H1 (cell line): ENCODE data around the gene SPAAR. TPM values are rescaled to one million over a fixed set of nuclear protein-coding genes. Genes with fewer than 3 reads are reported as not detected.

Experiments
- CTCF ChIA-PET: fragments of 300-600 bp; sonication (Branson Sonifier 250); formaldehyde crosslinking; loops from one replicate; lab custom pipeline; 2021; ENCODE audit not compliant: partially characterized antibody; lab: Charles Lee
- POLR2A ChIA-PET: fragments of 300-600 bp; sonication (Branson Sonifier 250); formaldehyde crosslinking; loops from one replicate; lab custom pipeline; 2021; ENCODE audit warnings: inconsistent platforms; ENCODE audit not compliant: partially characterized antibody; lab: Charles Lee
- DNase-seq, 2 experiments: peaks; one replicate each; pipeline versions ENCODE4 v3.0.0 to v3.0.0-alpha.2; 2010 to 2022; ENCODE audit warnings: low spot score in 2 of 2, low read depth in 1 of 2, mixed read lengths in 1 of 2
- FAIRE-seq: peaks from 2 replicates; lab custom pipeline; 2011; peaks lifted over from hg19 to GRCh38; lab: Jason Lieb, UNC
- H2AFZ ChIP-seq: 2 replicates; pipeline ENCODE4 v1.8.1; 2012; ENCODE audit warnings: low read length, inconsistent platforms
- H2AK5ac ChIP-seq: 2 replicates; pipeline ENCODE4 v1.6.1; 2013; ENCODE audit warnings: low read depth, low read length
- H2BK120ac ChIP-seq: replicated peaks from 2 replicates; pipeline ENCODE3; 2013; ENCODE audit warnings: low read depth, low read length, inconsistent platforms
- H2BK12ac ChIP-seq: 2 replicates; pipeline ENCODE4 v1.6.1; 2013; ENCODE audit warnings: low read depth, low read length
- H2BK15ac ChIP-seq: 2 replicates; pipeline ENCODE4 v1.6.1; 2013; ENCODE audit warnings: low read length
- H2BK20ac ChIP-seq: 2 replicates; pipeline ENCODE4 v1.6.1; 2013; ENCODE audit warnings: low read length
- H2BK5ac ChIP-seq: 2 replicates; pipeline ENCODE4 v1.6.1; 2013; ENCODE audit warnings: low read depth, low read length
- H3K14ac ChIP-seq: 2 replicates; pipeline ENCODE4 v1.6.1; 2013; ENCODE audit warnings: inconsistent platforms; ENCODE audit not compliant: insufficient read length
- H3K18ac ChIP-seq: 2 replicates; pipeline ENCODE4 v1.6.1; 2013; ENCODE audit warnings: low read length; ENCODE audit errors: extremely low read depth
- H3K23ac ChIP-seq: 2 replicates; pipeline ENCODE4 v1.6.1; 2013; ENCODE audit warnings: inconsistent platforms; ENCODE audit not compliant: insufficient read length
- H3K23me2 ChIP-seq: 2 replicates; pipeline ENCODE4 v1.6.1; 2013; ENCODE audit warnings: low read depth, low read length
- H3K27ac ChIP-seq: 2 replicates; pipeline ENCODE4 v1.6.1; 2011; ENCODE audit warnings: low read depth, low read length, inconsistent platforms
- H3K27me3 ChIP-seq, 4 experiments: replicated peaks in 1 of 4; 1 replicate in 1 of 4; 2 replicates in 3 of 4; pipeline versions ENCODE4 v1.6.1 to v1.8.1; 2011 to 2013; ENCODE audit warnings: low read length in 3 of 4, mild to moderate bottlenecking in 3 of 4, inconsistent platforms in 2 of 4, mixed read lengths in 2 of 4, moderate library complexity in 1 of 4; ENCODE audit not compliant: control insufficient read depth in 3 of 4, insufficient read depth in 3 of 4; ENCODE audit errors: extremely low read depth in 1 of 4
- H3K36me3 ChIP-seq, 4 experiments: 2 replicates each; pipeline versions ENCODE4 v1.6.1 to v1.8.1; 2011 to 2013; ENCODE audit warnings: mild to moderate bottlenecking in 4 of 4, low read length in 3 of 4, moderate library complexity in 2 of 4, control low read depth in 1 of 4, inconsistent platforms in 1 of 4; ENCODE audit not compliant: insufficient read depth in 4 of 4, control insufficient read depth in 2 of 4
- H3K4ac ChIP-seq: replicated peaks from 2 replicates; pipeline ENCODE3; 2013; ENCODE audit warnings: low read length, low read depth, mixed read lengths, inconsistent platforms; ENCODE audit not compliant: insufficient read length
- H3K4me1 ChIP-seq, 4 experiments: replicated peaks in 1 of 4; 1 replicate in 1 of 4; 2 replicates in 3 of 4; pipeline versions ENCODE4 v1.6.1 to v1.8.1; 2011 to 2013; ENCODE audit warnings: low read length in 3 of 4, inconsistent platforms in 2 of 4, mixed read lengths in 1 of 4; ENCODE audit not compliant: insufficient read depth in 4 of 4, control insufficient read depth in 3 of 4
- H3K4me2 ChIP-seq, 2 experiments: 2 replicates each; pipeline versions ENCODE4 v1.6.1 to v1.8.1; 2011 to 2013; ENCODE audit warnings: low read depth in 2 of 2, low read length in 2 of 2, control low read depth in 1 of 2, inconsistent platforms in 1 of 2, mild to moderate bottlenecking in 1 of 2; ENCODE audit not compliant: insufficient read depth in 1 of 2
- H3K4me3 ChIP-seq, 4 experiments: fragments of 200-600, 300-600 bp in 1 of 4; sonication (generic), shearing (Covaris generic), sonication (Bioruptor Twin) in 1 of 4; 2 replicates each; pipeline versions ENCODE4 v1.5.1 to v1.8.1; 2011 to 2016; ENCODE audit warnings: low read length in 4 of 4, low read depth in 3 of 4, control low read depth in 2 of 4, inconsistent platforms in 2 of 4, mild to moderate bottlenecking in 2 of 4, mixed read lengths in 1 of 4, moderate library complexity in 1 of 4; ENCODE audit not compliant: insufficient read depth in 2 of 4; ENCODE audit errors: extremely low read depth in 1 of 4
- H3K56ac ChIP-seq: replicated peaks from 2 replicates; pipeline ENCODE3; 2013; ENCODE audit warnings: low read depth, mild to moderate bottlenecking, mixed read lengths, low read length, inconsistent platforms; ENCODE audit not compliant: insufficient read length
- H3K79me1 ChIP-seq: 2 replicates; pipeline ENCODE4 v1.6.1; 2013; ENCODE audit warnings: low read depth, low read length, control low read depth
- H3K79me2 ChIP-seq, 2 experiments: 2 replicates each; pipeline versions ENCODE4 v1.6.1 to v1.8.1; 2012 to 2013; ENCODE audit warnings: low read length in 2 of 2, mild to moderate bottlenecking in 2 of 2, inconsistent platforms in 1 of 2; ENCODE audit not compliant: insufficient read depth in 2 of 2, control insufficient read depth in 1 of 2
- H3K9ac ChIP-seq, 4 experiments: replicated peaks in 1 of 4; 1 replicate in 1 of 4; 2 replicates in 3 of 4; pipeline versions ENCODE4 v1.6.1 to v1.8.1; 2011 to 2013; ENCODE audit warnings: low read depth in 3 of 4, low read length in 3 of 4, control low read depth in 2 of 4, mild to moderate bottlenecking in 2 of 4, moderate library complexity in 2 of 4, inconsistent platforms in 1 of 4; ENCODE audit errors: extremely low read depth in 1 of 4
- H3K9me3 ChIP-seq, 2 experiments: 2 replicates each; pipeline versions ENCODE4 v1.6.1 to v1.8.1; 2012 to 2013; ENCODE audit warnings: mild to moderate bottlenecking in 2 of 2, moderate library complexity in 2 of 2, control low read depth in 1 of 2, inconsistent platforms in 1 of 2, low read depth in 1 of 2, low read length in 1 of 2, mixed read lengths in 1 of 2; ENCODE audit not compliant: insufficient read depth in 2 of 2
- H4K20me1 ChIP-seq, 2 experiments: replicated peaks in 1 of 2; 2 replicates each; pipeline versions ENCODE3 to v1.8.1; 2011 to 2013; ENCODE audit warnings: inconsistent platforms in 2 of 2, low read length in 2 of 2, mild to moderate bottlenecking in 1 of 2; ENCODE audit not compliant: insufficient read depth in 2 of 2, control insufficient read depth in 1 of 2
- H4K5ac ChIP-seq: 2 replicates; pipeline ENCODE4 v1.6.1; 2013; ENCODE audit warnings: low read length, low read depth, mixed read lengths, inconsistent platforms; ENCODE audit not compliant: insufficient read length
- H4K8ac ChIP-seq: 2 replicates; pipeline ENCODE4 v1.8.0; 2013; ENCODE audit warnings: mild to moderate bottlenecking, moderate library complexity, low read length, inconsistent platforms; ENCODE audit not compliant: insufficient read depth; ENCODE audit errors: extremely low read depth
- H4K91ac ChIP-seq: replicated peaks from 2 replicates; pipeline ENCODE3; 2013; ENCODE audit warnings: low read length, mixed read lengths, inconsistent platforms; ENCODE audit not compliant: insufficient read length
- E2F6 ChIP-seq: IDR thresholded peaks from 2 replicates; pipeline ENCODE4 v1.6.1; 2012; ENCODE audit warnings: inconsistent platforms
- EZH2 ChIP-seq: fragments of 200-600 bp; sonication (generic); IDR thresholded peaks from 2 replicates; pipeline ENCODE4 v1.7.1; 2012; ENCODE audit warnings: low read depth, mild to moderate bottlenecking, moderate library complexity, low read length, inconsistent platforms; ENCODE audit not compliant: severe bottlenecking
- GTF2F1 ChIP-seq: IDR thresholded peaks from 2 replicates; pipeline ENCODE4 v1.6.1; 2012; ENCODE audit warnings: low read depth, low read length, improper control_type of control experiment, borderline replicate concordance
- WGBS, 2 experiments: shearing (Covaris generic) in 1 of 2; methylation state at CpG; one replicate each; pipeline versions ENCODE4 v1.1.6 to v1.1.7; 2013 to 2015; ENCODE audit warnings: low lambda C conversion rate in 2 of 2, mixed read lengths in 2 of 2, inconsistent platforms in 1 of 2, low coverage in 1 of 2, missing lambda C conversion rate in 1 of 2; ENCODE audit not compliant: insufficient replicate concordance in 2 of 2, insufficient coverage in 1 of 2, insufficient read length in 1 of 2; ENCODE audit errors: extremely low coverage in 1 of 2, missing lambda C conversion rate in 1 of 2; 5-methylcytosine and 5-hydroxymethylcytosine counted together
- polyA plus RNA-seq, 7 experiments: library from polyadenylated mRNA; depleted of rRNA in 3 of 7; stranded (reverse) in 5 of 7; unstranded in 2 of 7; fragments of >200 nt in 5 of 7; fragments of 200-250 nt in 2 of 7; gene quantifications; 1 replicate in 5 of 7; 2 replicates in 1 of 7; 4 replicates in 1 of 7; pipeline versions ENCODE4 v1.2.1 to v1.2.3, GENCODE V29; 2011 to 2013; ENCODE audit warnings: missing spikeins in 2 of 7, mixed read lengths in 2 of 7
- total RNA-seq: library from RNA; stranded (reverse); fragmentation: NEBNext Ultra II Directional; extraction: Animal tissue kit (Norgen Biotek cat#: 25700); gene quantifications from 2 replicates; pipeline ENCODE4 v1.2.1, GENCODE V29; 2021

SPAAR gene
- total and polyA plus RNA-seq, 2 of the 8 experiments (the other 6 are each of a cell fraction or from before 2014, with no cell fraction given) = 0.27 TPM; not detected in 1

- H4K5ac ChIP-seq = no peak overlapping the region
- no peak for FAIRE-seq
- H2BK15ac ChIP-seq = no peak overlapping the region
- H2AK5ac ChIP-seq = no peak overlapping the region
- no peak overlapping the region for H2BK5ac ChIP-seq
- TF ChIP-seq GTF2F1 (no peak), EZH2 (no peak), E2F6 (no peak)
- TF ChIP-seq, all 59 proteins: peak for 0
- no peak overlapping the region for H4K91ac ChIP-seq
- H3K9ac ChIP-seq = no peak overlapping the region
- H3K23ac ChIP-seq = no peak overlapping the region
- 95% methylated on average over 2 of the region's 2 CpGs; no CpG with 5 or more reads in 1 of the 2 experiments for WGBS, 2 experiments
- no peak overlapping the region for H3K4me3 ChIP-seq
- H4K8ac ChIP-seq = no peak overlapping the region
- no peaks in the 10 kb centered on the region for H4K20me1 ChIP-seq
- no peak overlapping the region for H3K18ac ChIP-seq
- H3K9me3 ChIP-seq = peaks cover 0 to 5% of the 10 kb centered on the region in 2 experiments; a peak in 1 of 4 replicates
- H3K36me3 ChIP-seq = no peaks in the 10 kb centered on the region
- H3K56ac ChIP-seq = no peak overlapping the region
- H2BK20ac ChIP-seq = no peak overlapping the region
- DNase-seq = no peak
- H3K4me2 ChIP-seq = no peak overlapping the region
- no peaks in the 10 kb centered on the region for H3K79me1 ChIP-seq
- no peak overlapping the region for H2AFZ ChIP-seq
- H3K4ac ChIP-seq = no peak overlapping the region
- POLR2A ChIA-PET = no interaction called here
- H3K27me3 ChIP-seq = peaks cover 5 to 18% (median 13%) of the 10 kb centered on the region in 4 experiments
- no peak overlapping the region for H2BK12ac ChIP-seq
- H3K14ac ChIP-seq = no peak overlapping the region
- no peak overlapping the region for H3K27ac ChIP-seq
- peaks cover 0 to 5% (median under 1%) of the 10 kb centered on the region in 4 experiments; a peak in 2 of 7 replicates for H3K4me1 ChIP-seq
- CTCF ChIA-PET = interaction anchor here (0.7 to 1.7 kb wide), 5 partner anchors 11 to 158 kb away, joined by 3 to 5 read pairs (median 4); no protein-coding TSS in a partner anchor
- H2BK120ac ChIP-seq = no peak overlapping the region
- no peaks in the 10 kb centered on the region for H3K23me2 ChIP-seq
- no peaks in the 10 kb centered on the region for H3K79me2 ChIP-seq
Measured at GRCh38 chr9:35948451-35948850, 39.2 kb downstream of the SPAAR start.
